BLaER1 treated with 17β-estradiol and CSF1 and Interleukin-3, amounts not matched to agents 10 nM and 100 nM (cell line): ENCODE measurements around the gene CACNA2D3.

Source experiments
- H3K27ac ChIP-seq, 11 experiments: shearing (Covaris generic); formaldehyde crosslinking; 2 replicates each; pipeline ENCODE4 v1.8.1; 2022
- H3K27me3 ChIP-seq, 11 experiments: shearing (Covaris generic); formaldehyde crosslinking; 2 replicates each; pipeline ENCODE4 v1.8.1; 2022
- H3K36me3 ChIP-seq, 11 experiments: shearing (Covaris generic); formaldehyde crosslinking; 2 replicates each; pipeline ENCODE4 v1.8.1; 2022
- H3K4me1 ChIP-seq, 10 experiments: shearing (Covaris generic); formaldehyde crosslinking; 2 replicates each; pipeline ENCODE4 v1.8.1; 2022
- H3K4me2 ChIP-seq, 11 experiments: shearing (Covaris generic); formaldehyde crosslinking; 2 replicates each; pipeline ENCODE4 v1.8.1; 2022
- H3K4me3 ChIP-seq, 10 experiments: shearing (Covaris generic); formaldehyde crosslinking; 2 replicates each; pipeline ENCODE4 v1.8.1; 2022
- H3K9ac ChIP-seq, 11 experiments: shearing (Covaris generic); formaldehyde crosslinking; 2 replicates each; pipeline ENCODE4 v1.8.1; 2022
- H3K9me3 ChIP-seq, 11 experiments: shearing (Covaris generic); formaldehyde crosslinking; replicated peaks in 1 of 11; 2 replicates each; pipeline ENCODE4 v1.8.1; 2022
- H4K20me1 ChIP-seq, 11 experiments: shearing (Covaris generic); formaldehyde crosslinking; 2 replicates each; pipeline ENCODE4 v1.8.1; 2022
- Cebpa-rat ChIP-seq, 11 experiments: shearing (Covaris generic); IDR thresholded peaks; 2 replicates each; pipeline ENCODE4 v1.8.1; 2022

Gene CACNA2D3

DNA sequence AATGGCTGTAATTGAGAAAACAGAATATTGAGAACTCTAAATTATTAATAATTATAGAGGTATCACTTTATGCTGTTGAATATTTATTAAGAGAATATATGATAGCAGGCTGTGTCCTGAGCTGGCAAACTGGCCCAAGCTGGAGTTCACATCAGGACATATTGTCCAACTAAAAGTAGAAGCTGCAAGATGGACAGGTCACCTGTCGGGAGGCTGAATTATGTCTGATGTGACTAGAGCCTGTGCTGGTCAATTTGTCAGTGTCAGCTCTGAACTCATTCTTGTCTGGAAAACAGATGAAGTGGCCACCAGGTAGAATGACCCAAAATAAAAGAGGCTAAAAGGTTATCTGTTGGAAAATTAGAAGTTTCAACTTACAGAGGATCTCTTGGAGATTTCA is 413.3 kb downstream of the CACNA2D3 start:
- no peaks in the 10 kb centered on the region for H3K9me3 ChIP-seq
- H3K4me2 ChIP-seq = no peak overlapping the region
- no peaks in the 10 kb centered on the region for H3K27me3 ChIP-seq
- H3K27ac ChIP-seq = no peak overlapping the region
- no peaks in the 10 kb centered on the region for H3K36me3 ChIP-seq
- no peak overlapping the region for H3K9ac ChIP-seq
- no peaks in the 10 kb centered on the region for H4K20me1 ChIP-seq
- H3K4me1 ChIP-seq = peaks cover 9 to 28% (median 17%) of the 10 kb centered on the region in 10 experiments; a peak in 18 of 20 replicates
- TF ChIP-seq Cebpa-rat (IDR thresholded peaks at IDR 0.05) = no peak
- no peak overlapping the region for H3K4me3 ChIP-seq

- Histone ChIP-seq H3K9ac (no peak overlapping the region), H4K20me1 (no peaks in the 10 kb centered on the region), H3K9me3 (no peaks in the 10 kb centered on the region), H3K36me3 (no peaks in the 10 kb centered on the region), H3K27ac (no peak overlapping the region), H3K4me3 (no peak overlapping the region), H3K4me1 (peaks cover 6 to 23% (median 12%) of the 10 kb centered on the region in 10 experiments; a peak in 18 of 20 replicates), H3K27me3 (no peaks in the 10 kb centered on the region), H3K4me2 (no peak overlapping the region)
- TF ChIP-seq Cebpa-rat (IDR thresholded peaks at IDR 0.05) = no peak
Observed at GRCh38 chr3:54536450-54536849, 414.1 kb downstream of the CACNA2D3 start.

DNA sequence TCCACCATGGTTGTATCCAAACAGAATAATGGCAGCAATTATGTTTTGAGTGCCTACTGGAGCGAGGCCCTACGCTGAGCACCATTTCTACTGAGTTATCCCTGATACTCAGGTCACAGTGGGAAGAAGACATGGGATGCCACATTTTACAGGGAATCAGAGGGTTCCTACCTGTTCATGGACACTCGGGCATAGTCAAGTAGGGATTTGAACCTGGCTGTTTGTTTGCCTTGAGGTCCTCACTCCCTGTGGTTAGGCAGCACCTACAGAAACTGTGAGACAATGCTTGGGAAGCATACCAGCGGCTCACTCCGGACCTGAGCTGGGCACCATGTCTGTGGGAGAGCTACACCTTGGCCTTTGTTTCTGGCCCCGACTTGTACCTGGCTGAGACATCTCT is 415.2 kb downstream of the CACNA2D3 start:
- H3K4me2 ChIP-seq = no peak overlapping the region
- no peak overlapping the region for H3K4me3 ChIP-seq
- peaks cover 0 to 16% (median 7%) of the 10 kb centered on the region in 10 experiments; a peak in 8 of 20 replicates for H3K4me1 ChIP-seq
- no peak for TF ChIP-seq Cebpa-rat (IDR thresholded peaks at IDR 0.05)
- no peak overlapping the region for H3K9ac ChIP-seq
- no peaks in the 10 kb centered on the region for H4K20me1 ChIP-seq
- no peaks in the 10 kb centered on the region for H3K9me3 ChIP-seq
- H3K36me3 ChIP-seq = no peaks in the 10 kb centered on the region
- H3K27me3 ChIP-seq = no peaks in the 10 kb centered on the region
- no peak overlapping the region for H3K27ac ChIP-seq

- no peaks in the 10 kb centered on the region for H4K20me1 ChIP-seq
- no peaks in the 10 kb centered on the region for H3K27me3 ChIP-seq
- no peaks in the 10 kb centered on the region for H3K9me3 ChIP-seq
- H3K4me2 ChIP-seq = peak overlapping the region in 3 of 11 experiments; percentile 9 to 39 (median 12); a peak in 2 of 22 replicates
- H3K4me1 ChIP-seq = peaks cover 0 to 16% (median 7%) of the 10 kb centered on the region in 10 experiments; a peak in 9 of 20 replicates
- no peak overlapping the region for H3K9ac ChIP-seq
- no peak overlapping the region for H3K27ac ChIP-seq
- no peak overlapping the region for H3K4me3 ChIP-seq
- no peak for TF ChIP-seq Cebpa-rat (IDR thresholded peaks at IDR 0.05)
- H3K36me3 ChIP-seq = no peaks in the 10 kb centered on the region
Observed at GRCh38 chr3:54538346-54538745, 416.0 kb downstream of the CACNA2D3 start.

DNA sequence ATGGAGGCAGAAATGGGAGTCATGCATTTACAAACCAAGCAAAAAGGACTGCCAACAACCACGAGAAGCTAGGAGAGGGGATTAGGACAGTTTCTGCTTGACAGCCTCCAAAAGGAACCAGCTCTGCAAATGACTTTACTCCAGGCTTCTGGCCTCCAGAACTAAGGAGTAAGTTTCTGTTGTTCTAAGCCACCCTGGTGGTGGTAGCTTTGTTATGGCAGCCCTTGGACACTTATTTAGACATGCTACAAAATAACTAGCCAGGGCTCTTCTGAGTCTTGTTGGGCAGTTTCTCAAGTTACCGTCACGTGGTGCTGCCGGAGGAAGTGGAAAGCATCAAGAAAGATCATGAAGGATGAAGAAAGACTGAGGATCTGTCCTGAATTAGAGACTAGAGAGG is 419.0 kb downstream of the CACNA2D3 start:
- H4K20me1 ChIP-seq = no peaks in the 10 kb centered on the region
- no peak overlapping the region for H3K4me3 ChIP-seq
- H3K9ac ChIP-seq = no peak overlapping the region
- no peak for TF ChIP-seq Cebpa-rat (IDR thresholded peaks at IDR 0.05)
- H3K27me3 ChIP-seq = no peaks in the 10 kb centered on the region
- no peaks in the 10 kb centered on the region for H3K36me3 ChIP-seq
- no peaks in the 10 kb centered on the region for H3K9me3 ChIP-seq
- peaks cover 0 to 31% (median 6%) of the 10 kb centered on the region in 10 experiments; a peak in 9 of 20 replicates for H3K4me1 ChIP-seq
- no peak overlapping the region for H3K27ac ChIP-seq
- no peak overlapping the region for H3K4me2 ChIP-seq

DNA sequence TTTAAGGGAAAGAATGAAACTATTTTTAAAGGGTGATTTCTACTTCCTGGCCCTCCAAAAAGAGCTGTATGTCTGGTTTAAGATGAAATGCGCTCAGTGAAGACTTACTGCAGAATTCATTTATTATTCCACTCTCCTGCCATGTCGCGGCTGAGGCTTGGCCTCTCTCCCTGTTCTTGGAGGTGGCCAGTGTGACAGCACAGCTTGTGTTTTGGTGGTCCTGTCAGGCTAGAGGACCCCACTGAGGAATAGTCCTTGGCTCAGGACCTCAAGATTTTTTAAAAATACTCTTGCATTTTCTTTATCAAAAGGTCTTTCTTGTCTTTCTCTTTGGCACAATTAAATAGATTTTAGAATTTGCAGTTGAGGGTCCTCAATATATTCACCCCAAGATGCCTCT is 421.1 kb downstream of the CACNA2D3 start:
- no peak overlapping the region for H3K27ac ChIP-seq

DNA sequence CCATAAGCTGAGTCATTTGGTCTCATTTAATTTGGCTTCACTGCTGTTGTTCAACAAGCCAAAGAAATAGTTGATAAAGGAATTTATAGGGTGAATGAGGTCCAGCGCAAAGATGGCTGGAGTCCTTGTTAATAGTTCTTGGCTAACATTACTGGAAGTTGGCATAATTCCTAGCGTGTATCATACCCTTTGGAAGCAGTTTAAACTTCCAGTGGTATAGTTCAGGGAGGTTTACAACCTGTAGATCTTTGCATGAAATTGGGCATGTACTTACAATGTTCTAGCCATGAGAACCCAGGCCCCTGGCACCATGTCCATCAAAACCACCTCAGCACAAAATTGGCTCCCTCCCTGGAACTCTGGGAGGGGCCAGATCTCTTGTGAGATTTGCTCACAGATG is 424.7 kb downstream of the CACNA2D3 start:
- TF ChIP-seq Cebpa-rat (IDR thresholded peaks at IDR 0.05) = no peak
- no peak overlapping the region for H3K4me3 ChIP-seq

More for the DNA sequence above, 421.1 kb downstream of the CACNA2D3 start:
- Histone ChIP-seq H3K27me3 (no peaks in the 10 kb centered on the region), H3K36me3 (no peaks in the 10 kb centered on the region), H3K4me3 (no peak overlapping the region), H3K4me1 (peaks cover 0 to 32% (median 1%) of the 10 kb centered on the region in 10 experiments; a peak in 8 of 20 replicates), H3K9ac (no peak overlapping the region), H4K20me1 (no peaks in the 10 kb centered on the region), H3K9me3 (no peaks in the 10 kb centered on the region), H3K4me2 (no peak overlapping the region)
- TF ChIP-seq Cebpa-rat (IDR thresholded peaks at IDR 0.05) = no peak

DNA sequence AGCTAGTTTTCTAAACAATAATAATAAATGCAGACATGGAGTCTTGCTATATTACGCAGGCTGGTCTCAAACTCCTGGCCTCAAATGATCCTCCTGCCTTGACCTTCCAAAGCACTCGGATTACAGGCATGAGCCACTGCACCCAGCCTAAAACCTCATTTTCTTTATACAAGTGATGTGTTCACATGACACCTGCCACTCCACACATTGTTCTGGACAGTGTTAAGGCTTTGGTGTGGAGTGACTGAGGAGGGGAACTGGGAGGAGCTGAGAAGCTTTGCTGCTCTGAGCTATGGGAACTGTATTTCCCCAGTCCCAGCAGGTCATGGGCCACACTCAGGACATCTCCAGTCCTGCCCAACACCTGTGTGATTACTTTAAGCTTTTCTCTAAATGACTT is 425.5 kb downstream of the CACNA2D3 start:
- no peaks in the 10 kb centered on the region for H3K9me3 ChIP-seq
- no peaks in the 10 kb centered on the region for H4K20me1 ChIP-seq
- peaks cover 0 to 37% (median 9%) of the 10 kb centered on the region in 10 experiments; a peak in 11 of 20 replicates for H3K4me1 ChIP-seq
- H3K27ac ChIP-seq = no peak overlapping the region
- H3K36me3 ChIP-seq = no peaks in the 10 kb centered on the region
- no peak for TF ChIP-seq Cebpa-rat (IDR thresholded peaks at IDR 0.05)
- no peak overlapping the region for H3K4me3 ChIP-seq
- no peak overlapping the region for H3K4me2 ChIP-seq
- no peaks in the 10 kb centered on the region for H3K27me3 ChIP-seq
- H3K9ac ChIP-seq = no peak overlapping the region

More for the DNA sequence above, 424.7 kb downstream of the CACNA2D3 start:
- H4K20me1 ChIP-seq = no peaks in the 10 kb centered on the region
- peaks cover 0 to 37% (median 9%) of the 10 kb centered on the region in 10 experiments; a peak in 11 of 20 replicates for H3K4me1 ChIP-seq
- H3K36me3 ChIP-seq = no peaks in the 10 kb centered on the region
- no peak overlapping the region for H3K4me2 ChIP-seq
- H3K27ac ChIP-seq = no peak overlapping the region
- H3K9me3 ChIP-seq = no peaks in the 10 kb centered on the region
- H3K9ac ChIP-seq = no peak overlapping the region
- H3K27me3 ChIP-seq = no peaks in the 10 kb centered on the region

GRCh38 chr3:54549607-54550220 is 427.4 kb downstream of the CACNA2D3 start:
- peaks cover 0 to 27% (median 9%) of the 10 kb centered on the region in 10 experiments; a peak in 11 of 20 replicates for H3K4me1 ChIP-seq
- H4K20me1 ChIP-seq = no peaks in the 10 kb centered on the region
- no peaks in the 10 kb centered on the region for H3K36me3 ChIP-seq
- H3K4me3 ChIP-seq = no peak overlapping the region
- TF ChIP-seq Cebpa-rat (IDR thresholded peaks at IDR 0.05) = no peak
- H3K27me3 ChIP-seq = no peaks in the 10 kb centered on the region
- H3K9ac ChIP-seq = no peak overlapping the region
- H3K9me3 ChIP-seq = no peaks in the 10 kb centered on the region
- no peak overlapping the region for H3K27ac ChIP-seq
- no peak overlapping the region for H3K4me2 ChIP-seq
